GM21367 (cell line): ENCODE data around the gene DTL.

ENCODE experiments used
- ATAC-seq: cut with Tn5 transposase; IDR thresholded peaks from one replicate; pipeline ENCODE4 v1.9.1; 2021; ENCODE audit not compliant: unreplicated experiment

DTL gene

DNA sequence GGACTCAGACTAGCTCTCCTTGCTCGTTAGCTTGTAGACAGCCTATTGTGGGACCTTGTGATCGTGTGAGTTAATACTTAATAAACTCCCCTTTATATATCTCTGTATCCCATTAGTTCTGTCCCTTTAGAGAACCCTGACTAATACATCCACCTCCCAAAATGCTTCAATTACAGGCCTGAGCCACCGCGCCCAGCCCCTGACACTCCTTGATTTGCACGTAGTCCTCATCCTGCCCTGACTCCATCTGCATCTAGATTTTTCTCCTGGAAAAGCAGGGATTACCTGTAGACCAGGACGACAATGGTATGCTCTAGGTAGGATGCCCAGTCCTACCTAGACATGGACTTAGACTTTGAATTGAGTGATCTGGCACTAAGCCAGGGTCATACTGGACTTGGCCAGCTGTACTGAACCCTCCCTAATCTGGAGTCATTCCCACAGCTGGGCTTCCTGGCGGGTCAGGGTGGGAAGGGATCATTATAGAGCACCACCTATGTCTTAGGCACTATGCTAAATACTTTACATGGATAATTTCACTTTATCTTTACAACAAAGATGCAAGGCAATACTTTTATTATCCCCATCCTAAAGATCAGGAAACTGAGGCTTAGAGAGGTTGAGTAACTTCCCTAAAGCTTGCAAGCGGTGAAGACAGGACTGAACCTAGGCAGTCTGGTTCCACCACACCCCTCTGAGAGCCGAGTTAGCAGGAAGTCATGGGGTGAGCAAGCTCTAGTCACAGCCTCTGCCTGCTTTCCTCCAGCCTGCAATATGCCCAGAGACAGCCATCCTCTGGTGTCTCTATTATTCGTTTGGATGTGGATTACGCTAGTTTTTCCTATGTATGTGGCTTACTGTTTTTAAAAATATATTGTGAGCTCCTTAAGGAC, 89.4 kb downstream of the DTL start:
- ATAC-seq: no peak

GRCh38 chr1:212125654-212126053, 90.1 kb downstream of the DTL start:
- ATAC-seq: no peak

DNA sequence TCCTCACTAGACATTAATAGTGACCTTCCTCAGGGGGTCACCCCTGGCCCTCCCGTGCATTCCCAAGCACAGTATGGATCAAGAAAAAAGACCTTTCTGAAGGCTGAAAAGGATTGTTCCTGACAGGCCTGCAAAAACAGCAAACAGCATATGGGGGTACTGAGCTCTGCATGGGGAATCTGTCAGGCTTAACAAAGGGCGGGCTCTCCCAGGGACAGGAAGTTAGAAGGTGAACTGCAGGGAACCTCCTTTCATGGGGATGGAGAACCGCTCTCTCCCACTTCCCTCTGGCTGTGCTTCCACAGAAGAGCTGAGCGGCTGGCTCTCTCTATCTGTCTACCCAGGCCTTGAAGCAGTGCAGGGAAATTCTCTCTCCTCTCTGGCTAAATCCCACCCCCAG, 91.7 kb downstream of the DTL start:
- no peak for ATAC-seq

GRCh38 chr1:212129781-212130180, 94.2 kb downstream of the DTL start:
- ATAC-seq: no peak

- no peak for ATAC-seq
These were observed 96.5 kb downstream of the DTL start for GRCh38 chr1:212132025-212132424.

- ATAC-seq: no peak
These were observed 97.8 kb downstream of the DTL start for GRCh38 chr1:212133319-212133718.

GRCh38 chr1:212135166-212135565, 99.6 kb downstream of the DTL start:
- no peak for ATAC-seq

GRCh38 chr1:212137854-212138253, 102.3 kb downstream of the DTL start:
- ATAC-seq: no peak

- ATAC-seq: no peak
These were observed 102.9 kb downstream of the DTL start for GRCh38 chr1:212138457-212138856.

- ATAC-seq: no peak
These were observed 104.1 kb downstream of the DTL start for GRCh38 chr1:212139526-212140135.

DNA sequence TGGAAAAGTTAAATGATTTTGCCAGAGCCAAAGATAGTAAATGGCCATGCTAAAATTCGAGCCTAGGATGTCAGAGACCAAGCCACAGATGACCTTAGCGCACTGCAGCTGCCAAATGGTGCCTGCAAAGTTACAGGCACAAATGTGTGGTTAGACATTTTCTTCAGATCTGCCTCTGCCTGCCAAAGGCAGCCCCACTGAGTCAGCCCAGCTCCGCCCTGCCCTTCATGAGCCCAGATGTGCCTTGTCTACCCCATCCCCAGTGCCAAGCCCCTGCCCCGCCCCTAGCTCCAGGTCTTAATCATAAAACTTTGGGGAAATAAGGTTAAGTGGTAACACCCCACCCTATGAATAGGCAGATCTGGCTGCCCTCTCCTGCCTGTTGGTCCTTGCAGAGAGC, 105.9 kb downstream of the DTL start:
- ATAC-seq: no peak

GRCh38 chr1:212142883-212143530, 107.5 kb downstream of the DTL start:
- ATAC-seq: no peak

DNA sequence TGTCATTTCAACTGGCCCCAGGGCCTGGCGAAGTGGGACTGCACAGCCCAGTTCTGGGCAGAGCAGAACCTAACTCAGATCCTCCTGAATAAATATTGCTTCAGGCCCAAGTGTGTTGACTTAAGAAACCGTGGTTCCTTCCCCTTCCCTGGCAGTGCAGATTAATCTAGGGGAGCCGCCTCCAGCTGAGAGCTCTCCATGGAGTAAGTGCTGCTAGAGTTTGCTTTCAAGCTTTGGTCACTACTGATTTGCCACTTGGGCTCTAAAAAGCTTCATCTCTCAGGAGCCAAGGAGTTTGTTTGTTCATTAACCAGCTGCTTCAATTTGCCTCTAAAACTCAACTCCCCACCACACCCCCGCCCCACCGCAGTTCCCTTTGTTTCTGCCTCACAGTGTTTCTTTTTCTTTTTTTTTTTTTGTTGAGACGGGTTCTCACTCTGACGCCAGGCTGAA, 112.1 kb downstream of the DTL start:
- ATAC-seq: no peak

- ATAC-seq: no peak
These were observed 114.0 kb downstream of the DTL start for GRCh38 chr1:212149566-212149965.

- no peak for ATAC-seq
These were observed 116.8 kb downstream of the DTL start for GRCh38 chr1:212152308-212152693.

DNA sequence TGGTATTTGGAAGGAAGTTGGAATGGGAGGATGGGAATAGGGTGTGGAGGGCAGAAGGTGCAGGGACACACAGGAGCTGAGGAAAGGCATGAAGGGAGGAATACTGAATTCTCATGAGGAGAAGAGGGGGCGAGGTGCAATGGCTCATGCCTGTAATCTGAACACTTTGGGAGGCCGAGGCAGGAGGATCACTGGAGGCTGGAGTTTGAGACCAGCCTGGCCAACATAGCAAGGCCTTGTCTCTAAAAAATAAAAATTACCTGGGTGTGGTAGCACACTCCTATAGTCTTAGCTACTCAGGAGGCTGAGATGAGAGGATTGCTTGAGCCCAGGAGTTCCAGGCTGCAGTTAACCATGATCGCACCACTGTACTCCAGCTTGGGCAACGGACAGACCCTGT, 117.3 kb downstream of the DTL start:
- no peak for ATAC-seq

GRCh38 chr1:212153635-212154034, 118.1 kb downstream of the DTL start:
- ATAC-seq: no peak
